Esophagus (tissue), 2 donors: ENCODE data around the gene CACNA2D3. TPM values are rescaled to one million over a fixed set of nuclear protein-coding genes. Genes with fewer than 3 reads are reported as not detected.

Experiments
- H3K27ac ChIP-seq, 2 donors: one replicate each; pipeline ENCODE4 v1.5.1; 2013; ENCODE audit warnings: low read depth in 2 of 2, mild to moderate bottlenecking in 2 of 2, inconsistent platforms in 1 of 2, low read length in 1 of 2, moderate library complexity in 1 of 2
- H3K27me3 ChIP-seq, 2 donors: one replicate each; pipeline ENCODE4 v1.6.1; 2013; ENCODE audit warnings: low read length in 2 of 2, control low read depth in 1 of 2, mild to moderate bottlenecking in 1 of 2; ENCODE audit not compliant: insufficient read depth in 2 of 2, control insufficient read depth in 1 of 2
- H3K36me3 ChIP-seq, 2 donors: one replicate each; pipeline ENCODE4 v1.6.1; 2013; ENCODE audit warnings: low read length in 1 of 2; ENCODE audit not compliant: control insufficient read depth in 2 of 2, insufficient read depth in 2 of 2
- H3K4me1 ChIP-seq, 2 donors: one replicate each; pipeline ENCODE4 v1.6.1; 2013; ENCODE audit warnings: low read length in 1 of 2; ENCODE audit not compliant: control insufficient read depth in 2 of 2, insufficient read depth in 2 of 2
- H3K4me3 ChIP-seq, 2 donors: one replicate each; pipeline ENCODE4 v1.5.1; 2013; ENCODE audit warnings: low read length in 2 of 2, mild to moderate bottlenecking in 2 of 2, low read depth in 1 of 2, moderate library complexity in 1 of 2
- H3K9me3 ChIP-seq, 2 donors: one replicate each; pipeline ENCODE4 v1.6.1; 2013; ENCODE audit warnings: mild to moderate bottlenecking in 2 of 2, low read depth in 1 of 2, low read length in 1 of 2, moderate library complexity in 1 of 2; ENCODE audit not compliant: control insufficient read depth in 2 of 2, insufficient read depth in 1 of 2
- WGBS, 2 donors: extraction: QIAGEN DNeasy Blood & Tissue Kit; methylation state at CpG; one replicate each; pipeline ENCODE4 v1.1.7; 2013; 5-methylcytosine and 5-hydroxymethylcytosine counted together
- polyA plus RNA-seq, 2 donors: library from polyadenylated mRNA; stranded (reverse); fragments of 200-250 nt; gene quantifications; one replicate each; pipeline ENCODE4 v1.2.3, GENCODE V29; 2013
- donor health status: healthy with polysubstance abuse.
- donor health status: Bipolar disorder and iron deficiency.

Gene CACNA2D3
- polyA plus RNA-seq, 2 donors: 1.7 to 1.8 TPM

GRCh38 chr3:54917862-54918261 lies 795.5 kb downstream of the CACNA2D3 start:
- Histone ChIP-seq H3K4me1 (no peaks in the 10 kb centered on the region), H3K27me3 (no peaks in the 10 kb centered on the region)
- 78 to 89% methylated on average over 4 of the region's 4 CpGs for WGBS, 2 donors

GRCh38 chr3:54918516-54918915 lies 796.2 kb downstream of the CACNA2D3 start:
- no peak overlapping the region for H3K4me3 ChIP-seq
- WGBS, 2 donors: 94 to 95% methylated on average over 12 of the region's 12 CpGs

More at GRCh38 chr3:54917862-54918261, 795.5 kb downstream of the CACNA2D3 start:
- Histone ChIP-seq H3K9me3 (no peaks in the 10 kb centered on the region), H3K36me3 (no peaks in the 10 kb centered on the region), H3K27ac (no peak overlapping the region), H3K4me3 (no peak overlapping the region)

GRCh38 chr3:54928046-54928770 lies 805.9 kb downstream of the CACNA2D3 start, which contains the start of gene LRTM1:
Gene LRTM1 (minus strand): TSS chr3:54928059. CDS start chr3:54927911, 148 bp downstream.
- H3K9me3 ChIP-seq: no peaks in the 10 kb centered on the region
- no peak within 1 kb of the TSS for H3K27ac ChIP-seq
- H3K27me3 ChIP-seq: no peaks in the 10 kb centered on the region
- H3K4me1 ChIP-seq: no peaks in the 10 kb centered on the region
- 75 to 77% methylated on average over 14 of the region's 14 CpGs for WGBS, 2 donors
- H3K4me3 ChIP-seq: no peak within 1 kb of the TSS
- no peaks in the 10 kb centered on the region for H3K36me3 ChIP-seq

More at GRCh38 chr3:54918516-54918915, 796.2 kb downstream of the CACNA2D3 start:
- Histone ChIP-seq H3K27ac (no peak overlapping the region), H3K9me3 (no peaks in the 10 kb centered on the region), H3K36me3 (no peaks in the 10 kb centered on the region), H3K4me1 (no peaks in the 10 kb centered on the region), H3K27me3 (no peaks in the 10 kb centered on the region)

GRCh38 chr3:54931182-54931581 lies 808.8 kb downstream of the CACNA2D3 start:
- H3K9me3 ChIP-seq: no peaks in the 10 kb centered on the region
- no peak overlapping the region for H3K27ac ChIP-seq
- WGBS, 2 donors: 58 to 69% methylated on average over 4 of the region's 4 CpGs
- H3K27me3 ChIP-seq: no peaks in the 10 kb centered on the region
- no peaks in the 10 kb centered on the region for H3K36me3 ChIP-seq
- no peak overlapping the region for H3K4me3 ChIP-seq
- H3K4me1 ChIP-seq: no peaks in the 10 kb centered on the region

- H3K27me3 ChIP-seq: no peaks in the 10 kb centered on the region
- H3K36me3 ChIP-seq: no peaks in the 10 kb centered on the region
- H3K27ac ChIP-seq: no peak overlapping the region
- 62 to 67% methylated on average over 4 of the region's 4 CpGs for WGBS, 2 donors
- H3K9me3 ChIP-seq: no peaks in the 10 kb centered on the region
- no peaks in the 10 kb centered on the region for H3K4me1 ChIP-seq
- no peak overlapping the region for H3K4me3 ChIP-seq
These were observed 810.3 kb downstream of the CACNA2D3 start for GRCh38 chr3:54932606-54933005.

- Histone ChIP-seq H3K27ac (no peak overlapping the region), H3K4me3 (no peak overlapping the region), H3K9me3 (no peaks in the 10 kb centered on the region), H3K36me3 (no peaks in the 10 kb centered on the region), H3K27me3 (no peaks in the 10 kb centered on the region), H3K4me1 (no peaks in the 10 kb centered on the region)
- WGBS, 2 donors: 74 to 84% methylated on average over 3 of the region's 3 CpGs
These were observed 813.5 kb downstream of the CACNA2D3 start for GRCh38 chr3:54935869-54936268.

GRCh38 chr3:54936561-54936960 lies 814.2 kb downstream of the CACNA2D3 start:
- Histone ChIP-seq H3K27ac (no peak overlapping the region), H3K9me3 (no peaks in the 10 kb centered on the region), H3K27me3 (no peaks in the 10 kb centered on the region), H3K4me1 (no peaks in the 10 kb centered on the region), H3K36me3 (no peaks in the 10 kb centered on the region), H3K4me3 (no peak overlapping the region)
- WGBS, 2 donors: 78 to 89% methylated on average over 5 of the region's 5 CpGs

- no peaks in the 10 kb centered on the region for H3K27me3 ChIP-seq
- H3K9me3 ChIP-seq: no peaks in the 10 kb centered on the region
- 53 to 82% methylated on average over 6 of the region's 6 CpGs for WGBS, 2 donors
- H3K36me3 ChIP-seq: no peaks in the 10 kb centered on the region
- H3K27ac ChIP-seq: no peak overlapping the region
- no peaks in the 10 kb centered on the region for H3K4me1 ChIP-seq
- no peak overlapping the region for H3K4me3 ChIP-seq
These were observed 817.4 kb downstream of the CACNA2D3 start for GRCh38 chr3:54939557-54940300.

- H3K27ac ChIP-seq: no peak overlapping the region
- H3K4me3 ChIP-seq: no peak overlapping the region
- H3K36me3 ChIP-seq: no peaks in the 10 kb centered on the region
- no peaks in the 10 kb centered on the region for H3K4me1 ChIP-seq
- 70 to 85% methylated on average over 2 of the region's 2 CpGs for WGBS, 2 donors
- H3K27me3 ChIP-seq: no peaks in the 10 kb centered on the region
- H3K9me3 ChIP-seq: no peaks in the 10 kb centered on the region
These were observed 818.6 kb downstream of the CACNA2D3 start for GRCh38 chr3:54940971-54941370.
